Hepatocyte (in vitro differentiated cells): ENCODE results near the gene SGTB. TPM values are rescaled to one million over a fixed set of nuclear protein-coding genes. Genes with fewer than 3 reads are reported as not detected.
A peak's percentile ranks its signal among the peaks of the same experiment; 100 is the strongest.

Source experiments
- DNase-seq: peaks from one replicate; pipeline ENCODE4 v3.0.0-alpha.2; 2016; ENCODE audit warnings: low spot score
- H2AFZ ChIP-seq: fragments of 200-600 bp; sonication (generic); 2 replicates; pipeline ENCODE4 v1.6.0; 2016; ENCODE audit warnings: antibody characterized with exemption, mild to moderate bottlenecking
- H3K27ac ChIP-seq: fragments of 200-600 bp; sonication (generic); 2 replicates; pipeline ENCODE4 v1.5.1; 2016; ENCODE audit warnings: mild to moderate bottlenecking
- H3K27me3 ChIP-seq: fragments of 200-600 bp; sonication (generic); 2 replicates; pipeline ENCODE4 v1.6.1; 2016
- H3K36me3 ChIP-seq: fragments of 200-600 bp; sonication (generic); replicated peaks from 2 replicates; pipeline ENCODE4 v1.5.1; 2016; ENCODE audit warnings: low read depth; ENCODE audit not compliant: insufficient read depth
- H3K4me1 ChIP-seq: fragments of 200-600 bp; sonication (generic); 2 replicates; pipeline ENCODE4 v1.5.1; 2016; ENCODE audit warnings: mild to moderate bottlenecking, moderate library complexity; ENCODE audit not compliant: insufficient read depth
- H3K4me2 ChIP-seq: fragments of 200-600 bp; sonication (generic); 2 replicates; pipeline ENCODE4 v1.6.0; 2016
- H3K4me3 ChIP-seq: fragments of 200-600 bp; sonication (generic); 2 replicates; pipeline ENCODE4 v1.5.1; 2016; ENCODE audit warnings: mild to moderate bottlenecking
- H3K79me2 ChIP-seq: fragments of 200-600 bp; sonication (generic); 2 replicates; pipeline ENCODE4 v1.6.0; 2017; ENCODE audit warnings: mild to moderate bottlenecking
- H3K9me2 ChIP-seq: fragments of 200-600 bp; sonication (generic); replicated peaks from 2 replicates; pipeline ENCODE4 v1.6.0; 2017; ENCODE audit warnings: mild to moderate bottlenecking; ENCODE audit not compliant: insufficient read depth
- H3K9me3 ChIP-seq: fragments of 200-600 bp; sonication (generic); 2 replicates; pipeline ENCODE4 v1.5.1; 2016; ENCODE audit warnings: low read depth, mild to moderate bottlenecking
- H4K20me1 ChIP-seq: fragments of 200-600 bp; sonication (generic); 2 replicates; pipeline ENCODE4 v1.6.0; 2016; ENCODE audit warnings: mild to moderate bottlenecking; ENCODE audit not compliant: insufficient read depth, poor library complexity, severe bottlenecking
- EZH2 ChIP-seq: fragments of 200-600 bp; sonication (generic); IDR thresholded peaks from 2 replicates; pipeline ENCODE4 v1.6.1; 2016; ENCODE audit warnings: antibody characterized with exemption, mild to moderate bottlenecking, borderline replicate concordance
- EZH2phosphoT487 ChIP-seq: fragments of 200-600 bp; sonication (generic); IDR thresholded peaks from one replicate; pipeline ENCODE4 v1.6.1; 2018; ENCODE audit warnings: antibody characterized with exemption, mild to moderate bottlenecking, low read depth, moderate library complexity; ENCODE audit not compliant: unreplicated experiment, severe bottlenecking
- WGBS: methylation state at CpG from one replicate; pipeline ENCODE4 v1.1.6; 2016; ENCODE audit warnings: low lambda C conversion rate; ENCODE audit errors: missing lambda C conversion rate; 5-methylcytosine and 5-hydroxymethylcytosine counted together
- polyA plus RNA-seq: library from polyadenylated mRNA; unstranded; fragments of >200 nt; fragmentation: Nextera tagmentation; extraction: Ambion mirVana; gene quantifications from 2 replicates; pipeline ENCODE4 v1.2.1, GENCODE V29; 2016
- total RNA-seq: library from RNA; depleted of rRNA; stranded (reverse); fragments of >200 nt; gene quantifications from 2 replicates; pipeline ENCODE4 v1.2.3, GENCODE V29; 2014
- TF ChIP-seq, protein P1 (sequence below): fragments of 200-600 bp; sonication (generic); IDR thresholded peaks from 2 replicates; pipeline ENCODE4 v1.5.1; 2016; ENCODE audit warnings: antibody characterized with exemption, mild to moderate bottlenecking; ENCODE audit not compliant: poor library complexity

Gene SGTB
- total and polyA plus RNA-seq, 2 experiments from 2014 or later = 3.6 to 9.0 TPM

DNA sequence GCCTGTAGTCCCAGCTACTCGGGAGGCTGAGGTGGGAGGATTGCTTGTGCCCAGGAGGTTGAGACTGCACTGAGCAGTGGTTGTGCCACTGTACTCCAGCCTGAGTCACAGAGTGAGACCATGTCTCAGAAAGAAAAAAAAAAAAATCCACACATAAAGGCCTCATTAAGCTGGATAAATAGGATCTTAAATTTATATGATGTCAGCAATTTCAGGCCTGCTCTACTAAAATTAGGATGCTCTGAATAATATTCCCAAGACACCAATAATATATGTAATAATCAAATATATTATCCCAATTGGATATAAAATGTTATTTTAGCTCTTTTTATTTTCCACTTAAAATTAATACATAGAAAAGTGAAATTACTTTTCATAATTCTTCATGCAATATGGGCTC, 43.7 kb upstream of the SGTB start:
- WGBS = 93% methylated on average over 1 of the region's 1 CpG
- Histone ChIP-seq H3K4me3 (no peak overlapping the region), H3K4me1 (no peaks in the 10 kb centered on the region), H3K36me3 (no peaks in the 10 kb centered on the region), H2AFZ (no peak overlapping the region), H3K9me2 (no peaks in the 10 kb centered on the region), H4K20me1 (no peaks in the 10 kb centered on the region), H3K9me3 (no peaks in the 10 kb centered on the region), H3K79me2 (no peaks in the 10 kb centered on the region), H3K4me2 (no peak overlapping the region), H3K27me3 (no peaks in the 10 kb centered on the region), H3K27ac (no peak overlapping the region)
- DNase-seq = no peak
- TF ChIP-seq EZH2 = no peak
- TF ChIP-seq, protein P1, sequence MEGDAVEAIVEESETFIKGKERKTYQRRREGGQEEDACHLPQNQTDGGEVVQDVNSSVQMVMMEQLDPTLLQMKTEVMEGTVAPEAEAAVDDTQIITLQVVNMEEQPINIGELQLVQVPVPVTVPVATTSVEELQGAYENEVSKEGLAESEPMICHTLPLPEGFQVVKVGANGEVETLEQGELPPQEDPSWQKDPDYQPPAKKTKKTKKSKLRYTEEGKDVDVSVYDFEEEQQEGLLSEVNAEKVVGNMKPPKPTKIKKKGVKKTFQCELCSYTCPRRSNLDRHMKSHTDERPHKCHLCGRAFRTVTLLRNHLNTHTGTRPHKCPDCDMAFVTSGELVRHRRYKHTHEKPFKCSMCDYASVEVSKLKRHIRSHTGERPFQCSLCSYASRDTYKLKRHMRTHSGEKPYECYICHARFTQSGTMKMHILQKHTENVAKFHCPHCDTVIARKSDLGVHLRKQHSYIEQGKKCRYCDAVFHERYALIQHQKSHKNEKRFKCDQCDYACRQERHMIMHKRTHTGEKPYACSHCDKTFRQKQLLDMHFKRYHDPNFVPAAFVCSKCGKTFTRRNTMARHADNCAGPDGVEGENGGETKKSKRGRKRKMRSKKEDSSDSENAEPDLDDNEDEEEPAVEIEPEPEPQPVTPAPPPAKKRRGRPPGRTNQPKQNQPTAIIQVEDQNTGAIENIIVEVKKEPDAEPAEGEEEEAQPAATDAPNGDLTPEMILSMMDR = no peak
- TF ChIP-seq EZH2phosphoT487 = no peak

DNA sequence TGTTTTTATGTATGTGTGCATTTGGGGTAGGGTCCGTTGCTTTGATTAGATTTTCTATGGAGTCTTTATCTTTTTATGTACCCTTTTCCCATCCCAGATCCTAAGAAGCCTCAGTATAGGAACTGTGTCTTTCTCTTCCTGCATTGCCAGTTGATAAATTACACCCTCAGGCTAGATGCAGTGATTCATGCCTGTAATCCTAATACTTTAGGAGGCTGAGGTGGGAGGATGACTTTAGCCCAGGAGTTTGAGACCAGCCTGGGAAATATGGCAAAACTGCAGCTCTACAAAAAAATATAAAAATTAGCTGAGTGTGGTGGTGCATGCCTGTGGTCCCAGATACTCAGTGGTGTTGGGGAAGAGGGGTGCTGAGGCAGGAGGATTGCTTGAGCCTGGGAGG, 40.3 kb upstream of the SGTB start:
- Histone ChIP-seq H2AFZ (no peak overlapping the region), H3K36me3 (no peaks in the 10 kb centered on the region), H3K4me3 (no peak overlapping the region), H3K9me3 (no peaks in the 10 kb centered on the region), H3K79me2 (no peaks in the 10 kb centered on the region), H3K9me2 (no peaks in the 10 kb centered on the region), H3K4me1 (no peaks in the 10 kb centered on the region), H3K27ac (no peak overlapping the region), H4K20me1 (no peaks in the 10 kb centered on the region), H3K4me2 (no peak overlapping the region), H3K27me3 (no peaks in the 10 kb centered on the region)
- 80% methylated on average over 1 of the region's 1 CpG for WGBS
- TF ChIP-seq, protein P1 = no peak
- no peak for TF ChIP-seq EZH2
- no peak for DNase-seq

DNA sequence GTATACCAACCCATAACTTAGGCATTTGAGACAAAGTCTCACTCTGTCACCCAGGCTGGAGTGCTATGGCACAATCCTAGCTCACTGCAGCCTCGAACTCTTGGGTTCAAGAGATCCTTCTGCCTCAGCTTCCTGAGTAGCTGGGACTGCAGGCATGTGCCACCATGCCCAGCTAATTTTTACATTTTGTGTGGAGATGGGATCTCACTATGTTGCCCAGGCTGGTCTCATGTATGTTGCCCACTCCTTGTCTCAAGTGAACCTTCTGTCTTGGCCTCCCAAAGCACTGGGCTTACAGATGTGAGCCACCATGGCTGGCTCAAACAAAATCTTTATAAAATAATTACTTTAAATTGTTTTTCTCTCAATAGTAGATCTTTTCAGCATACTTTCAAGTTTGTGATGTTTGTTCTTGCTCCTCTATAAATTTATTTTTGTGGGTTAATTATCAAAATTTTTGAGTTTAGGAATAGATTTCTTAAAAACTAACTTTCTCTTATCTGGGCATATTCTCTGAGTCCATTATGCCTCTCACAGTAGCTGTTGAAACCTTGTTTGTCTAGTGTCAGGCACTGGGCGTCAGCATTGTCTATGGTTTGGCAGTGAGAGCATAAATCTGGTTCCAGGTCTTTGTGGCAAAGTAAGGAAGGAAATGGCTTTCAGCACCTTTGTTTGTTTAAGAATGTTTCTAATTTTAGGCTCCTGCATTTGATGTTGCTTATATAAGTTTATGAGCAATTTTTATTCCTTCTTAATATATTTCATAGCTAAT, 38.8 kb upstream of the SGTB start:
- Histone ChIP-seq H3K4me2 (no peak overlapping the region), H4K20me1 (no peaks in the 10 kb centered on the region), H2AFZ (no peak overlapping the region), H3K27ac (no peak overlapping the region), H3K4me1 (no peaks in the 10 kb centered on the region), H3K9me3 (no peaks in the 10 kb centered on the region), H3K9me2 (no peaks in the 10 kb centered on the region), H3K27me3 (no peaks in the 10 kb centered on the region), H3K79me2 (no peaks in the 10 kb centered on the region), H3K4me3 (no peak overlapping the region), H3K36me3 (no peaks in the 10 kb centered on the region)
- TF ChIP-seq EZH2 = no peak
- TF ChIP-seq, protein P1 = peak; percentile 27
- no peak for TF ChIP-seq EZH2phosphoT487
- DNase-seq = peak; percentile 29
- 88% methylated on average over 2 of the region's 2 CpGs for WGBS
